Activated CD4-positive, alpha-beta T cell treated with anti-CD3 and anti-CD28 coated beads for 36 hours (primary cell): ENCODE results near the gene GPR161. TPM values are rescaled to one million over a fixed set of nuclear protein-coding genes. Genes with fewer than 3 reads are reported as not detected.

Source experiments
- ATAC-seq: fragments of 200-7000 bp; cut with Tn5 transposase; one replicate; pipeline ENCODE4 v1.10.0; 2021; ENCODE audit warnings: mild to moderate bottlenecking, moderate library complexity
- CTCF ChIA-PET: fragments of 350-600 bp; sonication (Branson Sonifier 250); formaldehyde crosslinking; loops from one replicate; lab custom pipeline; 2021; ENCODE audit warnings: antibody characterized with exemption; lab: Charles Lee
- POLR2A ChIA-PET: fragments of 350-600 bp; sonication (Branson Sonifier 250); formaldehyde crosslinking; loops from one replicate; lab custom pipeline; 2021; ENCODE audit warnings: antibody characterized with exemption, inconsistent platforms; lab: Charles Lee
- DNase-seq: peaks from one replicate; pipeline ENCODE4 v3.0.0-alpha.2; 2020
- H3K27ac Mint-ChIP-seq: one replicate; pipeline ENCODE4 v1.8.0; 2021; ENCODE audit warnings: mixed read lengths
- H3K27me3 Mint-ChIP-seq: one replicate; pipeline ENCODE4 v1.8.0; 2021; ENCODE audit warnings: mixed read lengths
- H3K36me3 Mint-ChIP-seq: one replicate; pipeline ENCODE4 v1.8.0; 2021; ENCODE audit warnings: low read depth, mixed read lengths
- H3K4me1 Mint-ChIP-seq: one replicate; pipeline ENCODE4 v1.8.0; 2021; ENCODE audit warnings: mixed read lengths
- H3K4me3 Mint-ChIP-seq: one replicate; pipeline ENCODE4 v1.8.0; 2021; ENCODE audit warnings: mild to moderate bottlenecking, moderate library complexity, mixed read lengths
- H3K9me3 Mint-ChIP-seq: one replicate; pipeline ENCODE4 v1.8.0; 2021; ENCODE audit warnings: low read depth, mixed read lengths
- intact Hi-C, 2 experiments: fragments of 100-400 bp; cut with DNase I in 1 of 2; cut with micrococcal nuclease in 1 of 2; formaldehyde crosslinking; loops; one replicate each; pipeline versions ENCODE4 v1.14.2 to v1.15.1; 2022 to 2024; cut with DNase I, micrococcal nuclease
- total RNA-seq, 2 experiments: library from RNA; stranded (reverse); gene quantifications; one replicate each; pipeline ENCODE4 v1.2.3, GENCODE V29; 2021

The GPR161 gene
- total RNA-seq, 2 experiments from 2014 or later: 0.42 to 0.59 TPM

DNA sequence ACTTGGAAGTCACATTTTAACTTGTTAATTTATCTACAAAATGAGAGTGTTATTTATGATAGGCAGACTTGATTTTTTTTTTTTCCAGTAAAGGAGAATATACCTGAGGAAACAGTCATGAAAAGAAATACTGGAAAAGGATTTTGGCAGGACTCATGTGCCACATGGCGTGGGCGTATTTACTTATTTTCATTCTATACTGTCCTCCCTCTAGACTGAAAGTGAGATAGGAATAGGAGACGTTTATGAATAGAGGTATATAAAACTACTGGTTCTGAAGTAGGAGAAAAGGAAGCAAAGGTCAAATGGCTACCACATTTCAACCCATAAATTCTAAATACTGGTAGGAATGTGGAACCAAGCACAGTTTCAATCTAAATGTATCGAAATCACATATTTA lies 105.1 kb downstream of the GPR161 start:
- ATAC-seq (no peak), DNase-seq (no peak)
- Mint-ChIP-seq H3K4me3 (no peak overlapping the region), H3K9me3 (no peaks in the 10 kb centered on the region), H3K36me3 (peaks cover 2% of the 10 kb centered on the region), H3K4me1 (no peaks in the 10 kb centered on the region), H3K27ac (no peak overlapping the region), H3K27me3 (no peaks in the 10 kb centered on the region)
- CTCF ChIA-PET: interaction anchor here (1.0 to 1.9 kb wide), 3 partner anchors 11 to 160 kb away, joined by 3 to 7 read pairs (median 3); no protein-coding TSS in a partner anchor
- intact Hi-C loops: no loop called here
- POLR2A ChIA-PET: no interaction called here

DNA sequence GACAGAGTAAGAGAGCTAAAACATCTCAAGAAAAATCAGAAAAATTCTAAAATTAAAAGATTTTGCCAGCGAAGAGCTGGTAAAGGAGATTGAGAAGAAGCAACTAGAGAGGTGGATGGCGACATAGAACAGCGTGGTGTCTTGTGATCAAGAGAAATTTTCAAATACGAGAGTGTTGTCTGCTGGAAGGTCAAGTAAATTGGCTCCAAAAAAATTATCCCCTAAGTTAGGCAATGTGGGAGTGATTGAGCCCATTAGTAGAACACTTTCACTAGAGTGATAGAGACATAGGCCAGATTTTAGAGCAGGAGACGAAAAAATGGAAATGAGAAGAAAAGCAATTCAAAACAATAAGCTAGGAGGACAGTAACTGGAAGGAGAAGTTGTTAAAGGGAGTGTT lies 105.5 kb downstream of the GPR161 start:
- DNase-seq (no peak), ATAC-seq (no peak)
- Mint-ChIP-seq H3K36me3 (peaks cover 2% of the 10 kb centered on the region), H3K4me3 (no peak overlapping the region), H3K27ac (no peak overlapping the region), H3K27me3 (no peaks in the 10 kb centered on the region), H3K9me3 (no peaks in the 10 kb centered on the region), H3K4me1 (no peaks in the 10 kb centered on the region)
- ChIA-PET CTCF (interaction anchor here (1.0 to 1.9 kb wide), 4 partner anchors 10 to 312 kb away, joined by 3 to 7 read pairs (median 3); no protein-coding TSS in a partner anchor), POLR2A (no interaction called here)
- intact Hi-C loops: no loop called here

Other genes starting within 250 kb of the GPR161 start
- gene ADCY10, start 222.8 kb downstream of the GPR161 start, total RNA-seq: under 1 TPM; 0.11 to 0.30 TPM
- 10 to 100 TPM; 25.6 to 28.8 TPM for gene DCAF6, start 200.2 kb downstream of the GPR161 start, total RNA-seq
- gene MPC2, start 199.9 kb downstream of the GPR161 start, total RNA-seq: 10 to 100 TPM; 42.5 to 60.4 TPM
- gene TIPRL, start 42.0 kb upstream of the GPR161 start, total RNA-seq: 10 to 100 TPM; 52.5 to 57.5 TPM
- 10 to 100 TPM; 25.2 to 42.3 TPM for gene SFT2D2, start 89.1 kb upstream of the GPR161 start, total RNA-seq
- gene TBX19, start 143.9 kb upstream of the GPR161 start, total RNA-seq: 1 to 10 TPM; 2.5 to 2.6 TPM